HTR-8/SVneo (cell line): ENCODE measurements around the gene TRPM2.

Experiments used
- DNase-seq: peaks from one replicate; pipeline ENCODE4 v3.0.0; 2011; ENCODE audit warnings: low spot score, mixed read lengths; ENCODE audit not compliant: insufficient read length
- FAIRE-seq: peaks from 2 replicates; lab custom pipeline; 2011; peaks lifted over from hg19 to GRCh38; lab: Jason Lieb, UNC

The TRPM2 gene

DNA sequence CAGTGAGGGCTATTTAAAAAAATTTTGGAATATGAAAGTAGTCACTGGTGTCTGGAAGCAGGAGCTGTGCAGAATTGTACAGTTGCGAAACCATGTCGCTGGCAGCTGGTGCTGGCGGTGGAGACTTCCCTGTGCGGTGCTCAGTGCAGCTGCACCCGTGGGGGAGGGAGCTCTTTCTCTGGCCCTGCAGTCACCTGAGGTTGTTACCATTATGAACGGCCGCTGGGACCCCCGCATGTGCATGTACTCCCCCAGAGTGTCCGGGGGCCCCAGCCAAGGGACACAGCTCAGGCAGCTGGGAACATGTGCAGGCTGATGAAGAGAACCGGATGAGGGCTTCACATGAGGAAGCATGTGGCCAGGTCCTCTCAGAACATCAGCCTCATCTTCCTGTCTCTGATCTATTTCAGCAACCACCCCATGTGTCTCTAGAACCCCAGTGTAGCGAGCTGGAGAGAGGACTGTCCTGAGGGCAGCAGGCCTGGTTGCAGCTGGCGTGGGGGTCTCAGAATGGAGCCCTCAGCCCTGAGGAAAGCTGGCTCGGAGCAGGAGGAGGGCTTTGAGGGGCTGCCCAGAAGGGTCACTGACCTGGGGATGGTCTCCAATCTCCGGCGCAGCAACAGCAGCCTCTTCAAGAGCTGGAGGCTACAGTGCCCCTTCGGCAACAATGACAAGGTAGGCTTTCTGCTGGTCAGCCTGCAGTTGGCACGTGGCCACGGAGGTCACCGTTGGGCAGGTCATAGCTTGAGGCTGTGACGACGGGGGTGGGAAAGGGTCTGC lies at the start of gene TRPM2:
TRPM2 (plus strand) TSS at position 431 of the 780 bp plus-strand sequence; CDS start at position 511, 80 bp downstream.
- DNase-seq (no peak), FAIRE-seq (peak; percentile 40)

DNA sequence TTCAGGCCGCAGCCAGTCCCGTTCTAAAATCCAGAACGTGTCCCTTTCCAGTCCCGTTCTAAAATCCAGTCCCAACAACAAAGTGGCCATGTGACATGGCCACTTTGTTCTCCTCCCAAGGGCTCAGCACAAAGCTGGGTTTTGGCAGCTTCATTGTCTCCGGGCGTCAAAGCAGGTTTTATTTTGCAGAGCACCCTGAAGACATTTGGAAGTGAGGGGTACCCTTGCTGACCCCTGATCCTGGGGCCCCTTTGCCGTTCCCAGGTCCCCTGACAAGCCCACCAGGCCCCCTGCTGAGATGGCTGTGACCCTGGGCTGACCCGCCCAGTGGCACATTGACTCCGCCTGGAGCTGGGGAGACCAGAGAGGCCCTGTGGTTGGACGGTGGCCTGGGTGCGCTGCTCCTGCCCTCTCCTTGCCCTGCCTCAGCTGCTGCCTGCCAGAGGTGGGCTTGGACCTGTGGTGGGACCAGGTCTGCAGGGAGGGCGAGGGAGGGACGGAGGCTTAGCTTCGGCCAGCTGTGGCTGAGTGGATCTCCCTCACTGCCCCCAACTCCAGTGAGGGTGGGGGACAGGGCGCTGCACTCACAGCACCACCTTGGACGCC lies 49.3 kb upstream of the TRPM2 start:
- DNase-seq (no peak), FAIRE-seq (no peak)

DNA sequence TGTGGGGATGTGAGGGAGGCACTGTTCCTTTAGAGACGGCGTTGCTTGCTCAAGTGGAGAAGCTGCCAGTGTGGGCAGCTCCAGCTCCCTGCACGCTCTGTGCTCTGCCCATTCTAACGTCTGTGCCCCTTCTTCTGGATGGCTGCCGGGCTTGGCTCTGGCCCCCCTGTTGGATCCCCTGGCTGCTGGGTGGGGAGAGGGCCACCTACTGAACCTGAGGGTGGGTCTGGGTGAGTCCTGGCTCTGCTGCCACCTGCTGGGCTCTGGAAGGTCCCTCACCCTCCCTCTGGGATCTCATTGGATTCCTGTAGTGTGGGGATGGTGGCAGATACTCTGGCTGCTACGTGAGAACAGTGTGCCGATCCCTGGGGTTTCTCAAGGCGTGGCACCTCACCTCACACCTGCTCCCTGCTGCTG lies 48.5 kb upstream of the TRPM2 start:
- DNase-seq, result peak; percentile 64
- no peak for FAIRE-seq

DNA sequence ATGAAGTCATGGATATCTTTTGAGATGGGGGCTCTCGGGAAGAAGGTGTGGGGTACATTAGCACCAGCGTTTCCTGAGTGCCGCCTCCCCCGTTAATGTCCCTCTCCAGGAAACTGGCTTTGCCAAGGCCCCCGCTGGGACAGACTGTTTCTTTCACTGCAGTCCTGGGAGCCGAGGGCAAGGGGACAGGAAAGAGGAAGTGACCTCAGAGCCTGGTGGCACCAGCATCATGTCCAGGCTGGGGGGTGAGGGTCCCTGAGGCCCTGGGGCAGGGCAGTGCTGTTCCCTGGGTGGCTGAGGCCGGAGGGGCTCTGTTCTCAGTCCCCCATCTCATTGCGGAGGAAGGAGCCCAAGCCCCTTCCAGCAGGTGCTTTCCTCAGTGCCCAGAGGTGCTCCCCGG lies 47.7 kb upstream of the TRPM2 start:
- no peak for DNase-seq
- no peak for FAIRE-seq

DNA sequence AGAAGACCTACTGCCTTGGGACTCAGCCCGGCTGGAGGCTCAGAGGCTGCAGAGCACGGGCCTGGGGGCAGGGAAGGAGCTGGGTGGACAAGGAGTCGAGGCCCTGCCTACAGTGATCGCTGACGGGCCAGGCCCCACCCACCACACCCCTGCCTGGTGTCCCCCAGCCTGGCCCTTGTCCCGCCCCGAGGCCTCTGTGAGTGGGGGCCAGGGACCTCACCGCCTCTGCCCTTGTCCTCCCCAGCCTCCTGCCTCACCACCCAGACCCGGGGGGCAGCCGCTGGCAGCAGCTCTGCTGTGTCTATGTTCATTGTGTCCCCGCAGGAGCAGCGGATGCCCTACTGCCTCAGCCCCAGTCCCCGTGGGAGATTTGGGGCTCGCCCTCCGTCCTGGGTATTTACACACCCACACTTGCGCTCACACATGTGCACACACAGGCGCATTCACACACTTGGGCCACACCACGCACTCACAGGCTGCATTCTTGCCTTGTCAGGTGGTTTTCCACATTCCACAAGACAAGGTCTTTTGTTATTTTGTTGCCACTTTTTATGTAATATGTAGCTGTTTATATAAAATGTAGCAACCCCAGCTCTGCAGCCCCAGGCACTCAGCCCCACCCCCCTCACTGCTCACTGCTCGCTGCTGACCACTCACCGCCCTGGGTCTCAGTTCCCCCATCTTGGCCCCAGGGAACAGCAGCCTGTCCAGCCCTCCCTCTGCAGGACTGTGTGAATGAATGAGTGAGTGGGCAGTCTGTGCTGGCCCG lies 46.3 kb upstream of the TRPM2 start:
- FAIRE-seq (no peak), DNase-seq (no peak)

DNA sequence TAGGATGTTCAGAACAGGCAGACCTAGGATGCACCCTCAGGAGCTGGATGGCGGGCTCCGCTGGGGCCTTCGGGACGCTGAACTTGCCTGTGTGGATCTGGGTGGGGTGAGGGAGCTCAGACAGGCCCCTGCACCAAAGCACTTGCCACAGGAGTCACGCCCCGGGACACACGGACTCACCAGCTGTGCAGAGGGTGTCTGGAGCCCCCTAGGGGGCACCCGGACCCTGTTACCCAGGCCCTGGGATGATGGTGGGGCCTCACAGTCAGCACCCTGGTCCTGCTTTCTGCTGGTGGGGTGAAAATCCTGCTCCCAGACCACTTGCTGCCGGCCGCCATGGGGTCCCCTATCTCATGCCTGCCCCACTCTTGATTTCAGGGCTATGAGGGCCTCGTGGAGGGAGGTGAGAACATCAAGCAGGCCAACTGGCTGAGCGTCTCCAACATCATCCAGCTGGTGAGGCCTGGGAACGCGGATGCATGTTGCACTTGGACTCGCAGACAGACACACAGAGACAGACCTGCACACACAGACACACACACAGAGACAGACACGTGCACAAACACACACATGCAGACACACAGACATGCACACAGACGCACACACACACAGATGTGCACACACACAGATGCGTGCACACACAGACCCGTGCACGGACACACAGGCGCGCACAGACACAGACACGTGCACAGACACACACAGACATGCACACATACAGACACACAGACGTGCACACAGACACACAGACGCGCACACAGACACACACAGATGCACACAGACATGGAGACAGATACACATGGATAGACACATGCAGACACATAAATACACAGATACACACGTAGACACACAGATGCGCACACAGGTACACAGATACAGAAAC lies 42.6 kb upstream of the TRPM2 start:
- FAIRE-seq (peak; percentile 93), DNase-seq (no peak)

DNA sequence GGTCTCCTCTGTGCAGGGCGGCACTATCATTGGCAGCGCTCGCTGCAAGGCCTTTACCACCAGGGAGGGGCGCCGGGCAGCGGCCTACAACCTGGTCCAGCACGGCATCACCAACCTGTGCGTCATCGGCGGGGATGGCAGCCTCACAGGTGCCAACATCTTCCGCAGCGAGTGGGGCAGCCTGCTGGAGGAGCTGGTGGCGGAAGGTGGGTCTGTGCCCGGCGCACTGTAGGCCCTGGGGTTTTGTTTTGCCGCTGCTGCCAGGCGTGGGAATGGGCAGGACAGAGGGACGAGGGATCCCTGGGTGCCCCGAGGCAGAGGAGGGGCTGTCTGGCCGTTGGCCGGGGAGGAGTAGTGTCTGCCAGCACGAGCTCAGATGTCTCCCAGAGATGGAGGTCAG lies 41.3 kb upstream of the TRPM2 start:
- no peak for FAIRE-seq
- no peak for DNase-seq

DNA sequence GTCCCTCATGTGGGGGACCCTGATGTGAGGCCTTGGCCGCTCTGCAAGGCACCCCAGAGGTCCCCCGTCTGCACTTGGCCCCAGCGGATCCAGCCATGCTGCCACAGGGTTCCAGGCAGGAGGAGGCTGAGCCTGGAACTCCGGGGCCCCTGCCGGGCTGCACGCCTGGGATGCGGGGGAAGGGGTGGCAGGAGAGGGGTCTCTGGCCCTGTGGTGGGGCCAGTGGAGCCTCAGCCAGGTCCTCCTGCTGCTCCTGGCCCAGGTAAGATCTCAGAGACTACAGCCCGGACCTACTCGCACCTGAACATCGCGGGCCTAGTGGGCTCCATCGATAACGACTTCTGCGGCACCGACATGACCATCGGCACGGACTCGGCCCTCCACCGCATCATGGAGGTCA lies 40.7 kb upstream of the TRPM2 start:
- DNase-seq (no peak), FAIRE-seq (no peak)

DNA sequence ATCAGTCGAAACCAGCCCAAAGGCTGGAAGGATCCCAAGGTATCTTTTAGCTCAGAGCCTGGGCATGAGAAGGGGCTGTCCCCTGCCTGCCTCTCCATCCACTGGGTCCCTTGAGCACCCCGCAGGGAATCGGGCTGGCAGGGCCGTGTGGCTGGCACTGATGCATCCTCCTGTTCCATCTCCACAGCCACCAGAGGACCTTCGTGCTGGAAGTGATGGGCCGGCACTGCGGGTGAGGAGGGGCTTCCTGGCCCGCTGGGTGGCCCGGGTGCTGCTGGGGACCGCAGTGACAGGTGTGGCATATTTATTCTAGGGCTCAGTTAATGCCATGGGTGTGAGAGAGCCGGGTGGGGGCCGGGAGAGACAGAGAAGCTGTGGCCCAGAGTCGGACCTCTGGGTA lies 40.0 kb upstream of the TRPM2 start:
- FAIRE-seq (no peak), DNase-seq (no peak)

DNA sequence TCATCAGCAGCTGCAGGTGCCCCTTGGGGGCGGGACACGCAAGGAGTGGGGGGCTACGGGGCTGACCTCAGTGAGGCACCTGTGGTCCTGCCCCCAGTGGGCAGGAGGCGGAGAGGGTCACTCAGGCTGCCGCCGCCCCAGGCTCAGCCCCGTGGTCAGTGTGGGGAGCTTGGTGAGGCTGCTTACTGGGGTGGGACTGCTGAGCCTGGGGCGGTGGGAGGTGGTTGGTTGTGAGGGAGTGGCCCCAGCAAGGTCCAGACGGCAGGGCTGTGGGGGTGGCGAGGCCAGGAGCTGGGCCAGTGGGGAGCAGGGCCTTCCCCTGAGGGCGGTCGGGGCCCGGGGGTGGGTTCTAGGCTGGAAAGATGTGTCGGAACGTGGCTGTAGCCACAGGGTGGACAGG lies 39.3 kb upstream of the TRPM2 start:
- no peak for FAIRE-seq

DNA sequence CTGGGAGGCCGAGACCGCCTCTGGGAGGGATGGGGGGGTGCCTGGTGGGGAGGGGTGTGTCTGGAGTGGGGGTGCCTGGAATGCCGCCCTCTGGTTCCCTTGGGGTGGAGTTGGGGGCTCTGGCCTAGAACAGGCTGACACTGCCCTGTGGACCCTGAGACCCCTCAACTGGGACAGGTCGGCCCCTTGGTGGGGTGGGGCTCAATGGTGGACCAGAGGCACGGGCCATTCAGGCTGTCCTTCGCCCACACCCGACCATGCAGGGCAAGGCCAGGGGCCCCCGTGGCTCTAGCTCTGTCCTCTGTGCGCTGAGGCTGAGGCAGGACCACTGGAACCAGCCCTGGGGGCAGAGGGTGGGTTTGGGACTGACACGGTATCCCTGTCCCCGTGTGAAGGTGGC lies 38.9 kb upstream of the TRPM2 start:
- no peak for FAIRE-seq
- DNase-seq, result no peak

More for the DNA sequence above, 39.3 kb upstream of the TRPM2 start:
- no peak for DNase-seq

DNA sequence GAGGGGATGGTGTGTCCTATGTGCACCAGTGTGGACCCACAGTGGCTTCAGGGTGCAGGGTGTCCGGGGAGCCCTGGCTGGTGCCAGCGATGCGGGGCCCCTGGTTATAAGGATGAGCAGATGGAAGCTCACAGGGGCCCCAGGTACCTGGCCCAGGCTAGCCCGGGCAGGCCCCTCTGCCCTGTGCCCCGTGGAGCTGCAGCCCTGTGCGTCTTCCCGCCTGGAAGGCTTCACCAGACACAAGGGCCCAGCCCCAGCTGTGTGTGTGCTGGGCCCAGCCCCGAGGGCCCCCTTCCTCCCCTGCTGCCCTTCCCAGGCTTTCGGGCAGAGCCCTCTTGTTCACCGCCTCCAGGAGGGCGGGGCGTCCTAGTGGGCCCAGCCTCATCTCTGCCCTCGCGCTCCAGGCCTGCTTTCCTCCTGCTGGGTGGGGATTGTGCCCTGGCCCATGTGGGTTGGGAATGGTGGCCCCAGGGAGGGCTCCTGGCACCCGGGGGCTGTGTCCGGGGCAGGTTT lies 37.7 kb upstream of the TRPM2 start:
- no peak for FAIRE-seq

DNA sequence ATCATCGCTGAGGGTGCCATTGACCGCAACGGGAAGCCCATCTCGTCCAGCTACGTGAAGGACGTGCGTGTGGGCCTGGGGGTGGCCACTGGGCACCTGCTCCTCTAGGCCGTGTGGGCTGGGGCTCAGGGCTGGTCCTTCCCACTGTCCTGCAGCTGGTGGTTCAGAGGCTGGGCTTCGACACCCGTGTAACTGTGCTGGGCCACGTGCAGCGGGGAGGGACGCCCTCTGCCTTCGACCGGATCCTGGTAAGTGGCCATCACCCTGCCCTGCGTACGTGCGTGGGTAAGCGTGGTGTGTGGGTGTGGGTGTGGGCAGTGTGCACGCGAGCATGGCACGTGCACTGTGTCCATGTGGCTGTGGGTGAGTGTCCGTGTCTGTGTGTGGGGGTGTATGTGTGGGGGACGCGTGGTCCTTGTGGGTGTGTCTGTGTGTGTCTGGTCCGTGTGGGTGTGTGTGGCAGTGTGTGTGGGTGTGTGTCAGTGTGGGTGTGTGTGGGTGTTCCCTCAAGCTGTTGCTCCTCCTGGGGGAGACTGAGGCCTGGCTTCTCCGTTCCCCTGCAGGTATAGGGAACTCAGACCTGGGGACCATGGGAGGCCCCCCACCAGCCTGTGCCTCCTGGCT lies 37.0 kb upstream of the TRPM2 start:
- FAIRE-seq (peak; percentile 78), DNase-seq (no peak)

More for the DNA sequence above, 37.7 kb upstream of the TRPM2 start:
- DNase-seq, result no peak

DNA sequence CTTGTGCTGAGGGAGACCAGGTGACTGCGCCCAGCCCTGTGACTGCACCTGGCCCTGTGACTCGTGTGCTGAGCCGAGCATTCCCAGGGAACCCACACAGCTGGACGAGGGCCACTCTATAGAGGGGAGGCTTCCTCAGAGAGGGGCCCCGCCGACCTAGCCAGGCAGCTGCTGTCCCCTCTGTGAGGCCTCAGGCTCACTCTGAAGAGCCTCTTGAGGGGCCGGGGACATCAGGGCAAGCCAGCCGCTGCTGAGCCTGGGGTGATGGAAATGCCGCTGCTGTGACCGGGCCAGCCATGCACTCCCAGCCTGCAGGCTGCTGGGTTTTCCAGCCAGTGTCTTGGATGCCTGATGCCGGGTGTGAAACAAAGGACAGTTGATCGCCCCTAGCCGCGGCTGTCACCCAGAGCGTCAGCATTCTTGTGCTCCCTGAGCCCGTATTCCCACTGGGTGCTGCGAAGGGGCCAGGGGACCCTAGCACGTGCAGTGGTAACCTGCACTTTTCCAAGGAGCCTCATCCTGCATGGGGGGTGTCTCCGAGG lies 36.1 kb upstream of the TRPM2 start:
- DNase-seq, result no peak
- no peak for FAIRE-seq

DNA sequence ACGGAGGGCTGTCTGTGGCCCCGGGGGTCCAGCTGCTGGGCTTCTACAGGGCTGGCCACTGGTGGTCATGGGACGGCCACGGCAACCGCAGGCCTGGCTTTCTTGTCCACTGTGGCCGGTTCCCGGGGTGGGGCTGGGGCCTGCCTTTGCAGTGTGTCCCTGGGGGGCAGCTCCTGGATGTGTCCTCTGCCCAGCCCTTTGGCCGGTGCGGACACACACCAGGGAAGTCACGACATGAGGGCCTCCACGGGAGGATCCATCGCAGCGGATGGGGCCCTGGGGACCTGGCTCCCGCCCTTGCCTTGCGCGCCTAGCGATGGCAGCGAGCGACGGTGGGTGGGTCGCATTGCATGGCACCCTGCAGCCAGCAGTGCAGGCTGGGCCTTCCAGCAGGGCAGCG lies 35.5 kb upstream of the TRPM2 start:
- no peak for DNase-seq
- FAIRE-seq, result no peak

DNA sequence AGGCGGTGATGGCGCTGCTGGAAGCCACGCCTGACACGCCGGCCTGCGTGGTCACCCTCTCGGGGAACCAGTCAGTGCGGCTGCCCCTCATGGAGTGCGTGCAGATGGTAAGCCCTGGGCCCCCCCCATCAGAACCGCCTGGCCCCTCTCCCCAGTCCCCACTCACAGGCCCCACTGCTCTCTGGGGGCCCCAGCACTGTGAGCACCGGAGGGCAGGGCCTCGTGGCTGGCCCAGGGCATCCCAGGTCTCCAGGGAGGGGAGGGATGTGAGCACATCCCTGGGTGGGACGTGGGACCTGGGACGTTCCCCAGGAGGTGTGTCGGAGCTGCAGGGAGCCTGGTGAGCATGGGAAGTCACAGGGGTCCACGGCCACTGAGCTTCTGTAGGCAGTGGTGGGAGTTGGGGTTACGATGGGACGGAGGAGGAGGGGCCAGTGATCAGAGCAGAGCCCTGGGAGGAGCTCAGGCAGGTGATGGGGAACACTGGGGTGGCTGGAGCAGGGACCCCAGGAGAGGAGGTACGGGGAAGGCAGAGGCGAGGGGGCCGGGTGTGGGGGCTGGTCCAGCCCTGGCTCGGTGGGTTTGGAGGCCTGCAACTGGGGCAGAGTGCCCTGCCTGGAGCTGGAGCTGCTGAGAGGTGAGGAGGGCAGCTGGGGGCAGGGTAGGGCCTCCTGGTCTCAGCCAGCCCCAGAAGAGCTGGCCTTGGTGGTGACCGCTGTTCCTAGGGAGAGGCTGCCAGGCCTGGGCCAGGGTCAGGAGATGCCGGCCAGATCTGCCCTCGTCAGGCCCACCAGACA lies 34.7 kb upstream of the TRPM2 start:
- DNase-seq, result no peak
- FAIRE-seq, result no peak

DNA sequence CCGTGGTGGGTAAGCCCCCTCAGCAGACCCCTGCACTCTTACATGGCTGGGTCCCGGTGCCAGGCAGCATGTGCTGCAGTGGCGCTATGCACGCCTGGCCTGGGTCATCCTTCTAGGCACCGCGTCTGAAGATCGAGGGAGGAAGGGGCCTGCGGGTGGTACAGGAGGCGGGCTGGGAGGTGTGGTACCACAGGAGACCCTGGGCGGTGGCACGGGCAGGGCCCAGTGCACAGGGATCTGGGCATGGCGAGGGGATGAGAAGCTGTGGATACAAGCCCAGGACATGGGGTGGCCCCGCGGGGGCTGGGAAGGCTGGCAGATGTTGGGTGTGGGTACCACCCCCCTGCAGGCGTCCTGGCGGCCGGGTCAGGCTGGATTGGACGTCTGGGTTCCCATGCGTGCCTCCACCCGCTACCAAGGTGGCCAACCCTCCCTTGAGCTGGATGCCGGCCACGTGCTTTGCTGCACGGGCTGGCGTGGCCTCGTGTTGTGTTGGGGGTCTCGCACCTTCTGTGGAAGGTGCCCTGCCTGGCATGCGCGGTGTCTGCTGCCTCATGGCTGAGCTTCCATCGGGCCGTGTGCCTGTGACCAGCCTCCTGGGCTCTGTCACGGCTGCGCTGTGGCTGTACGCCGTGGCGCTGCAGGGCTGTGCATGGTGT lies 33.9 kb upstream of the TRPM2 start:
- DNase-seq, result no peak
- no peak for FAIRE-seq

DNA sequence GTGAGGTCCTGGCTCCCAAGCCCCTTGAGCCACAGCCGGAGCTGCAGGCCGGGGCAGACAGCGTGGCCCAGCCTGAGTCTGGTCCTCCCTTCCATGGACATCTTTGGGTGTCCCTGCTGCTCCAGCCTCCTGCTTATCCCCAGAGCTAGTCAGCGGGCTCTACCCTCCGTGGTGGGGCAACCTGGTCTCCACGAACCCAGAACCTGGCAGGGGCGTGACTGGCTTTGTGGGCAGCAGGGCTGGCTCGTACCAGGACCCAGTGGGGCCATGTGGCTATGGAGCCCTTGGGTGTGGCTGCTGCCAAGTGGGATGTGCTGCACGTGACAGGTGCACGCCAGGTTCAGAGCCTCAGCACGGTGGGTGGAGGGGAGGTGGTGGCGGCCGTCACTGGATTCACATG lies 32.6 kb upstream of the TRPM2 start:
- no peak for FAIRE-seq
- DNase-seq, result no peak
